Pancreas (tissue), 10 donors: Measurements from ENCODE around the gene VSTM2A. TPM values are rescaled to one million over a fixed set of nuclear protein-coding genes. Genes with fewer than 3 reads are reported as not detected.
A peak's percentile ranks its signal among the peaks of the same experiment; 100 is the strongest.

Experiments used
- ATAC-seq, 4 donors: fragments of 200-7000 bp; cut with Tn5 transposase; one replicate each; pipeline versions ENCODE4 v1.8.0 to v1.9.1; 2020; ENCODE audit warnings: mild to moderate bottlenecking in 4 of 4, moderate library complexity in 4 of 4
- DNase-seq, 6 donors: peaks; one replicate each; pipeline ENCODE4 v3.0.0-alpha.2; 2020
- FAIRE-seq: peaks from 2 replicates; lab custom pipeline; 2012; peaks lifted over from hg19 to GRCh38; lab: Jason Lieb, UNC
- H3K27ac ChIP-seq, 4 donors: fragments of 200-600 bp; sonication (generic); 1 replicate in 3 of 4; 2 replicates in 1 of 4; pipeline versions ENCODE4 v1.5.0 to v1.8.0; 2020
- H3K27me3 ChIP-seq, 4 donors: fragments of 200-600 bp; one replicate each; pipeline ENCODE4 v1.8.0; 2021
- H3K36me3 ChIP-seq, 3 donors: fragments of 200-600 bp; sonication (generic) in 1 of 3; one replicate each; pipeline versions ENCODE4 v1.5.0 to v1.8.0; 2020 to 2021
- H3K4me1 ChIP-seq, 3 donors: fragments of 200-600 bp; one replicate each; pipeline ENCODE4 v1.8.0; 2021
- H3K4me3 ChIP-seq, 4 donors: fragments of 200-600 bp; sonication (generic) in 2 of 4; one replicate each; pipeline versions ENCODE4 v1.5.0 to v1.8.0; 2020 to 2021
- H3K9me3 ChIP-seq, 4 donors: fragments of 200-600 bp; one replicate each; pipeline ENCODE4 v1.8.0; 2021
- CTCF ChIP-seq, 4 donors: fragments of 200-600 bp; sonication (generic) in 3 of 4; IDR thresholded peaks; one replicate each; pipeline versions ENCODE4 v1.5.0 to v1.8.0; 2021; ENCODE audit warnings: antibody characterized with exemption in 4 of 4
- WGBS, 2 donors: extraction: QIAGEN DNeasy Blood & Tissue Kit; methylation state at CpG; one replicate each; pipeline ENCODE4 v1.1.7; 2013; 5-methylcytosine and 5-hydroxymethylcytosine counted together
- intact Hi-C, 3 donors: fragments of 100-400 bp; cut with DNase I; formaldehyde crosslinking; loops; one replicate each; pipeline versions ENCODE4 v1.11.1 to v1.14.2; 2022
- polyA plus RNA-seq, 2 donors: library from polyadenylated mRNA; stranded (reverse); fragments of 200-250 nt; gene quantifications; one replicate each; pipeline ENCODE4 v1.2.3, GENCODE V29; 2013
- total RNA-seq, 6 donors: library from RNA; stranded (reverse); fragmentation: NEBNext Ultra II Directional in 4 of 6; extraction: Animal tissue kit (Norgen Biotek cat#: 25700) in 4 of 6; gene quantifications; one replicate each; pipeline versions ENCODE4 v1.2.1 to v1.2.4, GENCODE V29; 2021 to 2023
- donor health status: healthy with polysubstance abuse.
- donor health status: DM: no; HTN: no; CAD: no; lungs with moderate emphysema.
- donor health status: DM: no; HTN: no; CAD: no.
- donor health status: control.
- donor health status: control.
- donor health status: Bipolar disorder and iron deficiency.
- donor health status: DM: yes; HTN: yes; CAD: no.
- donor health status: DM: no; HTN: no; CAD: no.
- donor health status: DM: no; HTN: no; CAD: no.
- donor health status: DM: yes; HTN: yes; CAD: no.

The VSTM2A gene
- total and polyA plus RNA-seq, 8 donors, result 0.08 to 1.0 (median 0.15) TPM; not detected in 2

GRCh38 chr7:54544149-54544526 lies 2.0 kb downstream of the VSTM2A start:
- no peak for DNase-seq
- Histone ChIP-seq H3K4me1 (peaks cover 0 to 4% (median 0%) of the 10 kb centered on the region in 3 donors), H3K36me3 (no peaks in the 10 kb centered on the region), H3K4me3 (no peak overlapping the region), H3K27me3 (peaks cover 0 to 30% (median 18%) of the 10 kb centered on the region in 4 donors), H3K9me3 (no peaks in the 10 kb centered on the region), H3K27ac (no peak overlapping the region)
- intact Hi-C loops, result no loop called here
- FAIRE-seq, result no peak
- TF ChIP-seq CTCF (IDR thresholded peaks at IDR 0.05), result no peak
- ATAC-seq, result no peak
- WGBS, 2 donors, result 2 to 6% methylated on average over 3 of the region's 3 CpGs

GRCh38 chr7:54544527-54545240 lies 2.5 kb downstream of the VSTM2A start:
- no peak overlapping the region for H3K27ac ChIP-seq
- peaks cover 0 to 32% (median 17%) of the 10 kb centered on the region in 4 donors for H3K27me3 ChIP-seq
- TF ChIP-seq CTCF (IDR thresholded peaks at IDR 0.05), result no peak
- no peaks in the 10 kb centered on the region for H3K36me3 ChIP-seq
- 2 to 3% methylated on average over 45 of the region's 45 CpGs for WGBS, 2 donors
- peak in 1 of 6 donors; percentile 53 for DNase-seq
- H3K4me1 ChIP-seq, result peaks cover 0 to 4% (median 0%) of the 10 kb centered on the region in 3 donors
- intact Hi-C loops, result no loop called here
- no peaks in the 10 kb centered on the region for H3K9me3 ChIP-seq
- H3K4me3 ChIP-seq, result no peak overlapping the region
- no peak for ATAC-seq
- FAIRE-seq, result no peak

- Histone ChIP-seq H3K9me3 (no peaks in the 10 kb centered on the region), H3K27me3 (peaks cover 0 to 29% (median 13%) of the 10 kb centered on the region in 4 donors), H3K4me3 (no peak overlapping the region), H3K27ac (no peak overlapping the region), H3K36me3 (no peaks in the 10 kb centered on the region), H3K4me1 (peaks cover 0 to 4% (median 0%) of the 10 kb centered on the region in 3 donors)
- intact Hi-C loops, result no loop called here
- TF ChIP-seq CTCF (IDR thresholded peaks at IDR 0.05), result no peak
- no peak for DNase-seq
- no peak for ATAC-seq
- 2 to 3% methylated on average over 5 of the region's 5 CpGs for WGBS, 2 donors
- FAIRE-seq, result no peak
Observed at GRCh38 chr7:54545241-54545563, 3.0 kb downstream of the VSTM2A start.

GRCh38 chr7:54546081-54546985 lies 4.2 kb downstream of the VSTM2A start:
- Histone ChIP-seq H3K4me1 (peaks cover 0 to 4% (median 0%) of the 10 kb centered on the region in 3 donors), H3K27ac (no peak overlapping the region), H3K4me3 (peak overlapping the region in 2 of 4 donors; percentile 28 to 34), H3K36me3 (no peaks in the 10 kb centered on the region), H3K27me3 (peaks cover 0 to 18% (median 4%) of the 10 kb centered on the region in 4 donors), H3K9me3 (no peaks in the 10 kb centered on the region)
- no peak for TF ChIP-seq CTCF (IDR thresholded peaks at IDR 0.05)
- FAIRE-seq (no peak), DNase-seq (peak in 2 of 6 donors; percentile 62 to 67), ATAC-seq (peak in 3 of 4 donors; percentile 29 to 40 (median 38))
- intact Hi-C loops, result no loop called here
- 1 to 2% methylated on average over 45 to 80 of the region's 80 CpGs for WGBS, 2 donors
